NCI-H774 (cell line): ENCODE data around the gene SPINK1.
"Not testable (repeated sequence)": the region's sequence is repeated elsewhere in the genome, so short reads cannot be mapped to it uniquely, and the experiment has no call there.

Source experiments
- DNase-seq: peaks from one replicate; lab custom pipeline; 2025; lab: John Stamatoyannopoulos, UW

The SPINK1 gene

GRCh38 chr5:147831465-147831864 lies at the start of gene SPINK1:
SPINK1 (minus strand) TSS chr5:147831671; CDS start chr5:147831577, 94 bp downstream.
- DNase-seq: no peak

- DNase-seq: no peak
These were observed 49.0 kb upstream of the SPINK1 start for GRCh38 chr5:147880487-147880886.

GRCh38 chr5:147879784-147880183 lies 48.3 kb upstream of the SPINK1 start:
- no peak for DNase-seq

GRCh38 chr5:147878066-147878759 lies 46.7 kb upstream of the SPINK1 start, which contains the start of gene SCGB3A2:
SCGB3A2 (plus strand) TSS chr5:147878711; CDS start chr5:147878804, 93 bp downstream.
- DNase-seq: no peak

- DNase-seq: no peak
These were observed 45.2 kb upstream of the SPINK1 start for GRCh38 chr5:147876626-147877025.

- DNase-seq: no peak
These were observed 44.7 kb upstream of the SPINK1 start for GRCh38 chr5:147876141-147876540.

- no peak for DNase-seq
These were observed 43.5 kb upstream of the SPINK1 start for GRCh38 chr5:147874910-147875367.

- not testable (repeated sequence) for DNase-seq
These were observed 42.8 kb upstream of the SPINK1 start for GRCh38 chr5:147874118-147874875.

GRCh38 chr5:147872744-147873435 lies 41.4 kb upstream of the SPINK1 start:
- not testable (repeated sequence) for DNase-seq

- not testable (repeated sequence) for DNase-seq
These were observed 40.6 kb upstream of the SPINK1 start for GRCh38 chr5:147871980-147872549.

- DNase-seq: not testable (repeated sequence)
These were observed 38.4 kb upstream of the SPINK1 start for GRCh38 chr5:147869892-147870291.

- DNase-seq: no peak
These were observed 37.6 kb upstream of the SPINK1 start for GRCh38 chr5:147869112-147869511.

GRCh38 chr5:147863454-147864158 lies 32.1 kb upstream of the SPINK1 start:
- no peak for DNase-seq

- DNase-seq: peak; percentile 13
These were observed 29.2 kb upstream of the SPINK1 start for GRCh38 chr5:147860641-147861025.

GRCh38 chr5:147859962-147860640 lies 28.6 kb upstream of the SPINK1 start:
- DNase-seq: no peak

GRCh38 chr5:147858565-147858964 lies 27.1 kb upstream of the SPINK1 start:
- no peak for DNase-seq

GRCh38 chr5:147857302-147858129 lies 26.0 kb upstream of the SPINK1 start:
- peak; percentile 20 for DNase-seq

GRCh38 chr5:147856801-147857200 lies 25.3 kb upstream of the SPINK1 start:
- no peak for DNase-seq

- no peak for DNase-seq
These were observed 24.3 kb upstream of the SPINK1 start for GRCh38 chr5:147855774-147856069.
